Neuronal stem cell (in vitro differentiated cells): ENCODE results near the gene ACSF3.

Source experiments
- DNase-seq: peaks from one replicate; pipeline ENCODE4 v3.0.0-alpha.2; 2013; ENCODE audit warnings: low spot score
- H2AFZ ChIP-seq: one replicate; pipeline ENCODE4 v1.6.1; 2013; ENCODE audit warnings: mild to moderate bottlenecking, low read length, inconsistent platforms
- H2AK5ac ChIP-seq: 2 replicates; pipeline ENCODE4 v1.6.1; 2013; ENCODE audit warnings: low read depth, mild to moderate bottlenecking, inconsistent platforms, low read length, moderate library complexity, mixed read lengths
- H2BK120ac ChIP-seq: 2 replicates; pipeline ENCODE4 v1.6.1; 2013; ENCODE audit warnings: low read depth, mild to moderate bottlenecking, inconsistent platforms, low read length, moderate library complexity, mixed read lengths
- H2BK12ac ChIP-seq: one replicate; pipeline ENCODE4 v1.6.1; 2013; ENCODE audit warnings: low read length, inconsistent platforms
- H2BK15ac ChIP-seq: 2 replicates; pipeline ENCODE4 v1.6.1; 2013; ENCODE audit warnings: mild to moderate bottlenecking, low read length, inconsistent platforms, mixed read lengths
- H2BK5ac ChIP-seq: one replicate; pipeline ENCODE4 v1.6.1; 2013; ENCODE audit warnings: inconsistent platforms, mild to moderate bottlenecking, low read length, moderate library complexity
- H3K14ac ChIP-seq: one replicate; pipeline ENCODE4 v1.6.1; 2013; ENCODE audit warnings: low read length, inconsistent platforms
- H3K18ac ChIP-seq: 2 replicates; pipeline ENCODE4 v1.6.1; 2013; ENCODE audit warnings: low read length, inconsistent platforms
- H3K23ac ChIP-seq: 2 replicates; pipeline ENCODE4 v1.6.1; 2013; ENCODE audit warnings: low read depth, mild to moderate bottlenecking, mixed read lengths, low read length, inconsistent platforms; ENCODE audit not compliant: poor library complexity
- H3K27ac ChIP-seq: replicated peaks from 3 replicates; pipeline ENCODE4 v1.5.1; 2013; ENCODE audit warnings: low read length, inconsistent platforms
- H3K27me3 ChIP-seq, 3 experiments: 2 replicates each; pipeline ENCODE4 v1.6.1; 2013; ENCODE audit warnings: low read length in 3 of 3, mild to moderate bottlenecking in 2 of 3, inconsistent platforms in 1 of 3, low read depth in 1 of 3, mixed read lengths in 1 of 3, moderate library complexity in 1 of 3; ENCODE audit not compliant: control insufficient read depth in 3 of 3, insufficient read depth in 3 of 3
- H3K36me3 ChIP-seq, 2 donors: replicated peaks in 1 of 2; 2 replicates each; pipeline ENCODE4 v1.6.1; 2013; ENCODE audit warnings: low read length in 2 of 2; ENCODE audit not compliant: control insufficient read depth in 2 of 2, insufficient read depth in 2 of 2
- H3K4ac ChIP-seq: 2 replicates; pipeline ENCODE4 v1.6.1; 2013; ENCODE audit warnings: inconsistent platforms, mild to moderate bottlenecking, low read length, moderate library complexity
- H3K4me1 ChIP-seq, 2 donors: 1 replicate in 1 of 2; 2 replicates in 1 of 2; pipeline ENCODE4 v1.6.1; 2013; ENCODE audit warnings: low read length in 2 of 2, low read depth in 1 of 2; ENCODE audit not compliant: control insufficient read depth in 2 of 2, insufficient read depth in 1 of 2
- H3K4me2 ChIP-seq: one replicate; pipeline ENCODE4 v1.6.1; 2013; ENCODE audit warnings: mild to moderate bottlenecking, low read length, inconsistent platforms; ENCODE audit not compliant: insufficient read depth, poor library complexity, severe bottlenecking
- H3K4me3 ChIP-seq, 2 donors: 2 replicates each; pipeline ENCODE4 v1.5.1; 2013; ENCODE audit warnings: low read length in 2 of 2, mild to moderate bottlenecking in 2 of 2, inconsistent platforms in 1 of 2, moderate library complexity in 1 of 2
- H3K79me1 ChIP-seq: one replicate; pipeline ENCODE4 v1.6.1; 2013; ENCODE audit warnings: low read depth, mild to moderate bottlenecking, inconsistent platforms, low read length, moderate library complexity
- H3K9ac ChIP-seq: one replicate; pipeline ENCODE4 v1.6.1; 2013; ENCODE audit warnings: mild to moderate bottlenecking, low read depth, low read length, inconsistent platforms; ENCODE audit not compliant: poor library complexity
- H3K9me3 ChIP-seq, 2 donors: replicated peaks in 1 of 2; 2 replicates each; pipeline versions ENCODE3 to v1.6.1; 2013; ENCODE audit warnings: low read length in 2 of 2, mild to moderate bottlenecking in 2 of 2, inconsistent platforms in 1 of 2, low read depth in 1 of 2, mixed read lengths in 1 of 2, moderate library complexity in 1 of 2; ENCODE audit not compliant: control insufficient read depth in 2 of 2, insufficient read depth in 1 of 2
- H4K8ac ChIP-seq: one replicate; pipeline ENCODE4 v1.6.1; 2013; ENCODE audit warnings: low read depth, mild to moderate bottlenecking, inconsistent platforms, low read length, moderate library complexity
- H4K91ac ChIP-seq: one replicate; pipeline ENCODE4 v1.6.1; 2013; ENCODE audit warnings: low read length, low read depth, mild to moderate bottlenecking, inconsistent platforms; ENCODE audit not compliant: poor library complexity
- WGBS, 2 donors: extraction: QIAGEN DNeasy Blood & Tissue Kit; methylation state at CpG; one replicate each; pipeline ENCODE4 v1.1.7; 2013; ENCODE audit warnings: missing lambda C conversion rate in 2 of 2, mixed read lengths in 1 of 2; ENCODE audit not compliant: insufficient read length in 2 of 2, insufficient replicate concordance in 1 of 2; ENCODE audit errors: extremely low coverage in 2 of 2; 5-methylcytosine and 5-hydroxymethylcytosine counted together

ACSF3 gene

DNA sequence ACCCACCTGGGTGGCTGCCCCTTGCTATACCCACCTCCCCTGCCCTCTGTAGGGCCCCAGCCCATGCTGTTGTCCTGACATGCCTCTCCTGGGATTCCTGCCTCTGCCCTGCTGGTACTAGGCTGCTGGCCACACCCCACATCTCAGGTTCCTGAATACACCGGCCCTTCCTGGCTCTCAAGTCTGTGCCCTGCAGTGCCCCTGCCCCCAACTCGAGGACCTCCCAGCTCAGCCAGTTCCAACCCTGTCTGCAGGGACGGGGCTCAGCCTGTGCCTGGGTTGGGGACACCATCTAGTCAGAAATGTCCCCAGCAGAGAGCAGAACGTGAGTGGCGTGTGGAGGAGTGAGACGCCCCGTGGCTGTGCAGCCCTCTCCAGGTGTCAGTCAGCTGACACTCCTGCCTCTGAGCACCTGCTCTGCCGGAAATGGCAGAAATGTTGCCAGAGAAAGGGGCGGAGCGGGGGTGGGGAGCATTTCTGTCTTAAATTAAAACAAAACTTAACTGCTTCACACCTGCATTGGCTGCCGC is 28.7 kb downstream of the ACSF3 start:
- Histone ChIP-seq H3K27ac (no peak overlapping the region), H3K36me3 (peaks cover 33 to 50% of the 10 kb centered on the region in 2 donors), H3K18ac (peak overlapping the region; percentile 28), H3K23ac (no peak overlapping the region), H2BK5ac (no peak overlapping the region), H3K4ac (no peak overlapping the region), H3K14ac (peak overlapping the region; percentile 31), H2BK120ac (no peak overlapping the region), H3K4me1 (peaks cover 0 to 6% of the 10 kb centered on the region in 2 donors), H3K79me1 (peaks cover 6% of the 10 kb centered on the region), H4K91ac (no peak overlapping the region), H2BK15ac (no peak overlapping the region), H2AFZ (no peak overlapping the region), H3K9ac (peak overlapping the region; percentile 60), H2AK5ac (no peak overlapping the region), H3K4me3 (no peak overlapping the region), H3K9me3 (peaks cover 0 to 11% of the 10 kb centered on the region in 2 donors), H3K27me3 (no peaks in the 10 kb centered on the region), H4K8ac (no peak overlapping the region), H2BK12ac (no peak overlapping the region), H3K4me2 (no peak overlapping the region)
- no peak for DNase-seq
- whole genome bisulfite sequencing, 2 donors = no CpG with 5 or more reads among the region's 11 CpGs

DNA sequence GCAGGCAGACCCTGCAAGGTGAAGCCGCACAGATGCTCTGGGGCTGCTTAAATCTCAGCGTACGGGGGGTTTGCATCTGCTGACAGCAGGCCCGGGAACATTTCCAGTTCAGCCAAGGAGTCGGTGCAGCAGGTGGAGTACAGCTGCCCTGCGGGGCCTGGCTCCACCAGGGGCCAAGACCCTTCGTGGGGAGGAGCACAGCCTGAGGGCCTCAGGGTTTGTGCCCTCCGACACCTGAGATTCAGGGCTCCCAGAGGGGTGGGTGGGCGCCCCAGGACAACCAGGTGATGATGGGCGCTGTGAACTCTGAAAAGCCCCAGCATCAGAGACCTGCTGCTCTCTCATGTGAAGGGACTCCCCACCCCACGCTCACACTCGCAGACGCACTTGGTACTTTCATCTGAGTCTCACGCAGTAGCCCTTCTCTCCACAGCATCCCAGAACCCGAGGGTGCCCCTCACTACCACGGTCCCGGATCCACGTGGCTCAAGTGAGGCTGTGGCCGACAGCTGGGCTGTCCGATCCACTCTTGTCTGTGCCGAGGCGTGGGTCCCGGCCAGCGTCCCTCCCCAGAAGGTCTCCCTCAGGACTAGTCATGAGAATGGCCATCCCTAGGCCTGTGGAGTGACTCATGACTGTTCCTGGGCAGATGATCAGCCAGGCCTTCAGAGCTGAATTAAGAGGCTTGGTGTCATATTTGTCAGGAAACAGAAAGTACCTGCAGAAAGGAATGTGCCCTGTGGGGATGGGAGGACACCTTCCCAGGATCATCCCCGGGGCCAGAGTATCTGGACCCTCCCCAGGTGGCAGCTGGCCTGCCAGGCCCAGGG is 29.6 kb downstream of the ACSF3 start:
- no peak overlapping the region for H3K27ac ChIP-seq
- H3K18ac ChIP-seq = no peak overlapping the region
- H2BK15ac ChIP-seq = no peak overlapping the region
- no peak overlapping the region for H2AK5ac ChIP-seq
- no peak overlapping the region for H3K4ac ChIP-seq
- DNase-seq = no peak
- H3K4me1 ChIP-seq = peaks cover 0 to 1% of the 10 kb centered on the region in 2 donors
- H2BK5ac ChIP-seq = no peak overlapping the region
- no peak overlapping the region for H3K14ac ChIP-seq
- H4K91ac ChIP-seq = peak overlapping the region; percentile 17
- peaks cover 30 to 47% of the 10 kb centered on the region in 2 donors for H3K36me3 ChIP-seq
- H3K9ac ChIP-seq = peak overlapping the region; percentile 15
- H4K8ac ChIP-seq = no peak overlapping the region
- H3K9me3 ChIP-seq = peaks cover 0 to 11% of the 10 kb centered on the region in 2 donors
- peak overlapping the region in 1 of 2 donors; percentile 28 for H3K4me3 ChIP-seq
- WGBS, 2 donors = no CpG with 5 or more reads among the region's 25 CpGs
- H2AFZ ChIP-seq = no peak overlapping the region
- no peaks in the 10 kb centered on the region for H3K27me3 ChIP-seq
- H2BK120ac ChIP-seq = no peak overlapping the region
- H3K23ac ChIP-seq = no peak overlapping the region
- H2BK12ac ChIP-seq = no peak overlapping the region
- H3K79me1 ChIP-seq = peaks cover 6% of the 10 kb centered on the region
- no peak overlapping the region for H3K4me2 ChIP-seq

DNA sequence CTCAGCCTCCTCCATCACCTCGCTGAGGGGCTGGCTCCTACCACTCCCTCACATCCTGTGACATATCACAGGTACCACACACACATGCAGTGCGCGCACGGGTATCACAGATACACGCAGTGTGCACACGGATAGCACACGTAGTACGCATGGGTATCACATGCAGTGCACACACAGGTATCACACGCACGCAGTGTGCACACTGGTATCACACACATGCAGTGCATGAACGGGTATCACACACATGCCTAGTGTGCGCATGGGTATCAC is 30.1 kb downstream of the ACSF3 start:
- Histone ChIP-seq H3K4me1 (no peaks in the 10 kb centered on the region), H3K79me1 (peaks cover 6% of the 10 kb centered on the region), H3K18ac (peak overlapping the region; percentile 16), H3K4ac (no peak overlapping the region), H2BK12ac (no peak overlapping the region), H3K36me3 (peaks cover 30 to 48% of the 10 kb centered on the region in 2 donors), H4K8ac (no peak overlapping the region), H4K91ac (peak overlapping the region; percentile 17), H2AFZ (no peak overlapping the region), H3K4me2 (no peak overlapping the region), H3K27me3 (no peaks in the 10 kb centered on the region), H3K14ac (no peak overlapping the region), H2BK15ac (no peak overlapping the region), H3K9me3 (peaks cover 0 to 11% of the 10 kb centered on the region in 2 donors), H3K27ac (no peak overlapping the region), H2BK120ac (no peak overlapping the region), H3K9ac (peak overlapping the region; percentile 15), H2BK5ac (no peak overlapping the region), H2AK5ac (no peak overlapping the region), H3K23ac (no peak overlapping the region), H3K4me3 (peak overlapping the region in 1 of 2 donors; percentile 28)
- WGBS, 2 donors = no CpG with 5 or more reads among the region's 12 CpGs
- DNase-seq = no peak

DNA sequence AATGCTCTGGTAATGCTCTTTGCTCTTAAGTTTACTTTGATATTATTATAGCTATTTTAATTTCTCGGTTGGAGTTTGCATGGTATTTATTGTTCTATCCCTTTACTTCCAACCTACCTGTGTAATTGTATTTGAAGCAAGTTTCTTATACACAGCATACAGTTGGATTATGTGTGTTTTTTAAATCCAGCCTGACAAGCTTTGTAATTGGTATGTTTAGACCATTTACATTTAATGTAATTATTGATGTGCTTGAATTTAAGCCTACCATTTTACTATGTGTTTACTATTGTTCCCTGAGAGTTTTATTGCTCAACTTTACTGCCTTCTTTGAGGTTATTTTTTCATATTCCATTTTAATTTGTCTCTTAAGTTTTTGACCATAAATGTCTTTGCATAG is 35.7 kb downstream of the ACSF3 start:
- H2AK5ac ChIP-seq = no peak overlapping the region
- H2BK15ac ChIP-seq = no peak overlapping the region
- H3K4me1 ChIP-seq = no peaks in the 10 kb centered on the region
- H3K9ac ChIP-seq = no peak overlapping the region
- H3K4me2 ChIP-seq = no peak overlapping the region
- peaks cover 13 to 31% of the 10 kb centered on the region in 2 donors for H3K36me3 ChIP-seq
- no peak overlapping the region for H3K4ac ChIP-seq
- H2AFZ ChIP-seq = no peak overlapping the region
- H3K18ac ChIP-seq = no peak overlapping the region
- no peak overlapping the region for H3K23ac ChIP-seq
- no peak overlapping the region for H3K27ac ChIP-seq
- H2BK5ac ChIP-seq = no peak overlapping the region
- no peak overlapping the region for H4K91ac ChIP-seq
- peaks cover 6 to 17% of the 10 kb centered on the region in 2 donors for H3K9me3 ChIP-seq
- H2BK12ac ChIP-seq = no peak overlapping the region
- H3K27me3 ChIP-seq = no peaks in the 10 kb centered on the region
- H3K14ac ChIP-seq = no peak overlapping the region
- no peak for DNase-seq
- H2BK120ac ChIP-seq = no peak overlapping the region
- H3K79me1 ChIP-seq = no peaks in the 10 kb centered on the region
- no CpG with 5 or more reads among the region's 1 CpG for WGBS, 2 donors
- H3K4me3 ChIP-seq = no peak overlapping the region
- H4K8ac ChIP-seq = no peak overlapping the region
